Mesenteric fat pad (tissue), 1 donor: ENCODE data around the gene ITPR3. TPM values are rescaled to one million over a fixed set of nuclear protein-coding genes. Genes with fewer than 3 reads are reported as not detected.

Experiments used
- microRNA-seq: library from miRNA; unstranded; fragments of <30 nt; microRNA quantifications from one replicate; pipeline ENCODE4 v1.2.0, GENCODE V29; 2020; ENCODE audit warnings: borderline number of aligned reads
- total RNA-seq: library from RNA; stranded (reverse); fragmentation: NEBNext Ultra II Directional; extraction: Animal tissue kit (Norgen Biotek cat#: 25700); gene quantifications from one replicate; pipeline ENCODE4 v1.2.1, GENCODE V29; 2021
- donor health status: DM: yes; HTN: yes; CAD: no.

Gene ITPR3
- total RNA-seq, 1 donor from 2014 or later: 18.5 TPM

Small RNAs within 50 kb of the gene (microRNA-seq; reads per million reads assigned to microRNA genes)
- gene MIR3934: not detected

Other genes with a start within 250 kb of the ITPR3 start
- gene KIFC1, start 229.5 kb upstream of the ITPR3 start, total RNA-seq: 0.19 TPM
- gene PHF1, start 210.3 kb upstream of the ITPR3 start, total RNA-seq: 42.5 TPM
- gene CUTA, start 203.2 kb upstream of the ITPR3 start, total RNA-seq: 103 TPM
- gene SYNGAP1, start 201.3 kb upstream of the ITPR3 start, total RNA-seq: 14.1 TPM
- gene ZBTB9, start 166.7 kb upstream of the ITPR3 start, total RNA-seq: 4.6 TPM
- gene BAK1, start 41.0 kb upstream of the ITPR3 start, total RNA-seq: 15.2 TPM
- 47.0 TPM for gene UQCC2, start 90.4 kb downstream of the ITPR3 start, total RNA-seq
- 0.13 TPM for gene IP6K3, start 125.6 kb downstream of the ITPR3 start, total RNA-seq
- 37.7 TPM for gene LEMD2, start 167.8 kb downstream of the ITPR3 start, total RNA-seq
- gene MLN, start 182.7 kb downstream of the ITPR3 start, total RNA-seq: not detected